HL-60 (cell line): Measurements from ENCODE around the gene ERLEC1.

Source experiments
- CTCF ChIP-seq: IDR thresholded peaks from one replicate; pipeline ENCODE4 v1.5.1; 2011; ENCODE audit warnings: low read length, control low read depth, inconsistent platforms; ENCODE audit not compliant: insufficient read depth
- GABPA ChIP-seq: IDR thresholded peaks from 2 replicates; pipeline ENCODE4 v1.6.1; 2012; ENCODE audit warnings: low read depth
- POLR2AphosphoS5 ChIP-seq: IDR thresholded peaks from 2 replicates; pipeline ENCODE4 v1.6.1; 2012; ENCODE audit warnings: low read depth
- REST ChIP-seq: IDR thresholded peaks from 2 replicates; pipeline ENCODE4 v1.6.1; 2012; ENCODE audit warnings: low read depth; ENCODE audit not compliant: insufficient replicate concordance
- SPI1 ChIP-seq: IDR thresholded peaks from 2 replicates; pipeline ENCODE4 v1.6.1; 2012; ENCODE audit warnings: low read depth, mild to moderate bottlenecking, borderline replicate concordance

GRCh38 chr2:53751728-53752127 is 35.1 kb upstream of the ERLEC1 start:
- TF ChIP-seq CTCF (no peak), POLR2AphosphoS5 (no peak), REST (no peak), SPI1 (no peak), GABPA (no peak)
